ENCODE measurements around the gene SLC25A20. TPM values are rescaled to one million over a fixed set of nuclear protein-coding genes. Genes with fewer than 3 reads are reported as not detected.
"Not testable (repeated sequence)": the region's sequence is repeated elsewhere in the genome, so short reads cannot be mapped to it uniquely, and the experiment has no call there.

The SLC25A20 gene
- total RNA-seq, 1 donor, result 25.6 TPM

DNA sequence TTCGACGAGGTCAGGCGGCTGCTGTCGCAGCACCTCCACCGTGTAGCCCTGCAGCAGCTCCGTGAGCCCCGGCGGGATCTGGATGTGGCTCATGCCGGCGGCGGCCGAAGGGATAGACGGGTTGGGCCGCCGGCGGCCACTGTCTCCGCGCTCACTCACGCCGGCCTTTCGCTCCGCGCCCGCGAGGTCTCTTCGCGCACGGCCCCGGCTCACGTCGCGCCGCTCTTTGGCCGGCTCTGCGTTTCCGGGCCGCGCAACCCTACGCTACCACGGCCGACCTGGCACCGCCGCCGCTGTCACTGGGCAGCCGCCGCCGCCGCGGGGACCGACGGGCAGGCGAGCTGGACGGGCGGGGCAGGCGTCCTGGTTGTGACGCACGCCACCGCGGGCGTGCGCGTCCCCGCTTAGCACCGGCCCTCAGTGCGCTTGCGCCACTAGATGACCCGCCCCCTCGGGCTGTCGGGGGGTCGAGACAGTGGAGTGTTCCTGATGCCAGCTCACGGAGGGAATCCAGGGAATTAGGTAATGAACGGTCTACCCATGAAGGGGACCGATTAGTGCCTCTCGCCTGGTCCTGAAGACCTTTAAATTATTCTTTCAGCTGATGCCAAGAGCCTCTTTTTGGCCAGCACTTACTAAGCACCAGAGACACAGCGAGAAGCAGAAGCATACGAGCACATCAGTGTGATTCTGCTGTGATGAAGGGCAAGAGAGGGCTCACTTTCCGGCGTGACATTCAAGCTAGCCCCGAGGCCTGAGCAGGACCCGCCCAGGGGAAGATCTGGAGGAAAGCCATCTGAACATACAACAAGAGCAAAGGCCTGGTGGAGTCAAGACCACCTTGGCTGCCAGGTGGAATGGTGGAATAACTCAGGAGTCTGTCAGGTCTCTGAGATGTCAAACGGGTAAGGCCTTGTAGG is 50.9 kb downstream of the SLC25A20 start, which contains the start of gene PRKAR2A:
Gene PRKAR2A (minus strand): TSS at position 371 of the 920 bp plus-strand sequence. CDS start 278 bp downstream, at position 93.
- DNase-seq (ENCODE audit: low read depth in 2 of 3, low spot score in 2 of 3), result peak; percentile 58 to 91 (median 90)

DNA sequence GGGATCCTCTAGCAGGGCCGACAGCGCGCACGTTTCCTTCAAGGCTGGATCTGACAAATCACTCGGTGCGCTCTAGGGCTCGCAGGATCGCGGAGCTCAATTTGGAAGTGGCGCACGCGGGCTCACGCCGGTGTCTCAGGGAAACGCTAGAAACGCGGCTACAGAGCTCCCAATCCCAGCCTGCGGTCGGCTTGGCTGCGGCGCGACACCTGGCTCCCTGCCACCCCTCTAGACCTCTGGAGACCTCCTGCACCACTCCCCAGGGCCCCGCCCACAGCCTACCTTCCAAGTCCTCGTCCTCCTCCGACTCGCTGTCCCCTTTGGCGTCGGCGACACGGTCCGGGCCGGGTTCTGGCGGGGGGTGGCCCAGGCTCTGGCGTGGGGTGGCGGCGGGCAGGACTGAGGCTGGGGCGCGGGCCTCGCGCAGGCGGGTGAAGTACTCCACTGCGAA is 51.6 kb downstream of the SLC25A20 start:
- peak; percentile 18 to 58 (median 55) for DNase-seq (ENCODE audit: low read depth in 2 of 3, low spot score in 2 of 3)

DNA sequence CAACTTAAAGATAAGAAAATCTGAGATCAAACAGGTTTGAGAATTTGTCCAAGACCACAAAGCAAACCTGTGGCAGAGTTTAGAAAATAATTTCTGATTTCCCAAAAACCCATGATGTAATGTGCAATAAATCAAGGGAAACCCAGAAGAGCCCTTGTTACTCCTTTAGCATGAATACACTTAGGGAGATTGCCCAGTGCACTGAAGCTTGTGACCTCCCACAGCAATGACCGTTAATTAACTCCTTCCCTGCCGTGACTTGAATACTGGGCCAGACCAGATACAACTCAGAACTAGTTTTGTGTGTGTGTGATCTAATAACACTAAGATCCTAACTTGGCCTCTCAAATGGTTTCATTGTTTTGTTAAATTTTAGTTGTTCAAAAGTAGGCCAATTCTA is 53.5 kb downstream of the SLC25A20 start:
- DNase-seq (ENCODE audit: low read depth in 2 of 3, low spot score in 2 of 3), result no peak

- no peak for DNase-seq (ENCODE audit: low read depth in 2 of 3, low spot score in 2 of 3)
Measured at GRCh38 chr3:48837163-48837562, 61.5 kb downstream of the SLC25A20 start.

DNA sequence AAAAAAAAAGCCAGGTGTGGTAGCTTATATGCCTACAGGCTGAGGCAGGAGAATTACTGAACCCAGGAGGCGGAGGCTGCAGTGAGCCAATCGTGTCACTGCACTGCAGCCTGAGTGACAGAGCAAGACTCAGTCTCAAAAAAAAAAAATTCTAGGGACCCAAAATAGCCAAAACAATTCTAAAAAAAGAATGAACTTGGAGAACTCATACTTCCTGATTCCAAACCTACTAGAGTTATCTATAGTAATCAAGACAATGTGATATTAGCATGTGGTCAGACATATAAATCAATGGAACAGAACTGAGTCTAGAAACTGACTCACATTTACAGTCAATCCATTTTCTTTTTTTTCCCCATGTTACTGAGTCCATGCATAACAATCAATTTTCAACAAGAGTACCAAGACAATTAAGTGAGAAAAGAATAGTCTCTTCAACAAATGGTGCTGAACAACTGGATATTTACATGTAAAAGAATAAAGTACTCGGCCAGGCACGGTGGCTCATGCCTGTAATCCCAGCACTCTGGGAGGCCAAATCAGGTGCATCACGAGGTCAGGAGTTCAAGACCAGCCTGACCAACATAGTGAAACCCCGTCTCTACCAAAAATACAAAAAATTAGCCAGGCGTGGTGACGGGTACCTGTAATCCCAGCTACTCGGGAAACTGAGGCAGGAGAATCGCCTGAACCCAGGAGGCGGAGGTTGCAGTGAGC is 62.9 kb downstream of the SLC25A20 start:
- DNase-seq (ENCODE audit: low read depth in 2 of 3, low spot score in 2 of 3), result no peak

DNA sequence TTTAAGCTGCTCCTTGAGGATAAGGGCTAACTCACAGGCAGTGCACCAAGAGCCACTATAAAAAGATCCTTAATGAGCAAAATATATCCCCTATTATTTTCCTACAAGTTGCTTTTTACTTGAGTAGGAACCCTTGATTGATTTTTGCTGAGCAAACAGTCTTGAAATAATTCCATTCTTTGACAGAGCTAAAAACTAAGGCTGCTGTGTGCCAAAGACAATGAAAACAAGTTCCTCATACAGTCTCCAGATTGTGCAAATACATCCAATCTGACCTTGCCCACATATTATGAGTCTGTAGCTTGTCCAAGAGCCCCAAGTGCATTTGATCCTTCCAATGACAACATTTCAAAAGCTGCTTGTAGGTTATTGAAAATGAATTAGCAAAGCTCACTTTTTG is 66.0 kb downstream of the SLC25A20 start:
- DNase-seq (ENCODE audit: low read depth in 2 of 3, low spot score in 2 of 3), result no peak

GRCh38 chr3:48830715-48831114 is 68.0 kb downstream of the SLC25A20 start:
- no peak for DNase-seq (ENCODE audit: low read depth in 2 of 3, low spot score in 2 of 3)

DNA sequence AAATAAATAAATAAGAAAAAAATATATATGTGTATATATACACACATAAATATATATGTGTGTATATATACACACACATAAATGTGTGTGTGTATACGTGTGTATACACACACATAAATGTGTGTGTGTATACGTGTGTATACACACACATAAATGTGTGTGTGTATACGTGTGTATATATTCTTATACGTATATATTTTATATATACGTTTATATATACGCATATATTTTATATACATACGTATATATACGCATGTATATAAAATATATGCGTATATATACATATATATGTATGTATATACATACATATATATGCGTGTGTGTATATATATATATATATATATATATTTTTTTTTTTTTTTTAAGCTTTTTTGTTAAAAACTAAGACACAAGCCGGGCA is 69.2 kb downstream of the SLC25A20 start:
- not testable (repeated sequence) for DNase-seq (ENCODE audit: low read depth in 2 of 3, low spot score in 2 of 3)

GRCh38 chr3:48827874-48828273 is 70.8 kb downstream of the SLC25A20 start:
- not testable (repeated sequence) for DNase-seq (ENCODE audit: low read depth in 2 of 3, low spot score in 2 of 3)

GRCh38 chr3:48826451-48826850 is 72.2 kb downstream of the SLC25A20 start:
- no peak for DNase-seq (ENCODE audit: low read depth in 2 of 3, low spot score in 2 of 3)

DNA sequence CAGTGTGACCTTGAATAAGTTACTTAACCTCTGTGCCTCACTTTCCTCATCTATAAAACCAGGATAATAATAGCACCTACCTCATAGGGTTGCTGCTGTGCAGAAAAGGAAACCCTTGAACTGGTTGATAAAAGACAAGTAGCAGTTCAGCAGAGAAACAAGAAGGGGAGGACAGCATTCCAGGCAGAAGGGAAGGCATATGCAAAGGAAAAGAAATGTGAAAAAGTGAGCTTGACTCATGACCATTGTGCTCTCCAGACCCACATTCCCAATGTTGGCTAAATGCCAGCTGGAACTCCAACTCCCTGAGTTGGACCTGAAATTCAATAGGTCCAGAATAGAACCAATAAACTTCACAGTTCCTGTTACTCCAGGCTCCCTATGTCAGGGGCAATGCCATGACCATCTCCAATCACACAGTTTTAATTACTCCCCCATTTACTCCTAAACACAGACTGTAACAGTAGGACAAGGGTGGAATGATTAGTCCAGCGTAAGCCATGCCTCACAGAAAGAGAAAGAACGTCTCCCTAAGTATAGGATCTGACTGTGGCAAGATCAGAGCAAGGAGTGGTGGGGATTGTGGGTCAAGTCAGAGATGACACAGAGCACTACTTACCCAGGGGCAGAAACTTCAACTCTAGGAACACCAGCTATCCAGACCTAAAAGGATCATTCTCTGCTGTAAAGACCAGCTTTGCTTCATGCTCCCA is 77.9 kb downstream of the SLC25A20 start:
- DNase-seq (ENCODE audit: low read depth in 2 of 3, low spot score in 2 of 3), result no peak

GRCh38 chr3:48819234-48820221 is 79.2 kb downstream of the SLC25A20 start:
- DNase-seq (ENCODE audit: low read depth in 2 of 3, low spot score in 2 of 3), result no peak

DNA sequence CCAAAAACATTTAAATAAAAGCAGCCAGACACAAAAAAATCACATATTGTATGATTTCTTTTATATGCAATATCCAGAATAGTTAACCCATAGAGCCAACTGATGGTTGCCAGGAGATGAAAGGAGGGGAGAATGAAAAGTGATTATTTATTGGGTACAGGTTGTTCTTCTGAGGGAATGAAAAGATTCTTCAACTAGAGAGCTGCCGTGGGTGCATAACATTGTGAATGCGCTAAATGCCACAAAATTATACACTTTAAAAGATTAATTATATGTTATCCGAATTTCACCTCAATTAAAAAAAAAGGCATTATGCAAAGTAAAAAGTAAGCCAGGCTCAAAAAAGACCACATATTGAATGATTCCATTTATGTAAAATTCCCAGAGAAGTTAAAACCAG is 87.2 kb downstream of the SLC25A20 start:
- DNase-seq (ENCODE audit: low read depth in 2 of 3, low spot score in 2 of 3), result no peak

Other genes with a start within 250 kb of the SLC25A20 start
- 3.2 TPM for gene CELSR3, start 236.0 kb downstream of the SLC25A20 start, total RNA-seq
- gene NCKIPSD, start 213.0 kb downstream of the SLC25A20 start, total RNA-seq, result 22.1 TPM
- gene IP6K2, start 181.7 kb downstream of the SLC25A20 start, total RNA-seq, result 165 TPM
- gene PRKAR2A, start 51.0 kb downstream of the SLC25A20 start, total RNA-seq, result 20.5 TPM
- 71.4 TPM for gene ARIH2, start 20.0 kb upstream of the SLC25A20 start, total RNA-seq
- 59.0 TPM for gene P4HTM, start 91.4 kb upstream of the SLC25A20 start, total RNA-seq
- gene WDR6, start 108.5 kb upstream of the SLC25A20 start, total RNA-seq, result 344 TPM
- 83.7 TPM for gene DALRD3, start 119.7 kb upstream of the SLC25A20 start, total RNA-seq
- gene NDUFAF3, start 123.2 kb upstream of the SLC25A20 start, total RNA-seq, result 145 TPM
- 612 TPM for gene IMPDH2, start 130.5 kb upstream of the SLC25A20 start, total RNA-seq
- 127 TPM for gene QRICH1, start 195.2 kb upstream of the SLC25A20 start, total RNA-seq
- 1,148 TPM for gene QARS1, start 205.9 kb upstream of the SLC25A20 start, total RNA-seq
- gene USP19, start 221.9 kb upstream of the SLC25A20 start, total RNA-seq, result 75.4 TPM
- 78.9 TPM for gene LAMB2, start 234.2 kb upstream of the SLC25A20 start, total RNA-seq